VCaP (cell line): ENCODE measurements around the gene RERE.
"Not testable (repeated sequence)": the region's sequence is repeated elsewhere in the genome, so short reads cannot be mapped to it uniquely, and the experiment has no call there.

Experiments
- H3K27ac ChIP-seq: fragments of 450-650 bp; 2 replicates; pipeline ENCODE4 v1.5.1; 2017
- TF ChIP-seq, protein P1 (sequence below): fragments of 450-650 bp; conservative IDR thresholded peaks from 2 replicates; pipeline ENCODE4 v1.5.1; 2017; ENCODE audit warnings: mild to moderate bottlenecking, moderate library complexity

RERE gene

DNA sequence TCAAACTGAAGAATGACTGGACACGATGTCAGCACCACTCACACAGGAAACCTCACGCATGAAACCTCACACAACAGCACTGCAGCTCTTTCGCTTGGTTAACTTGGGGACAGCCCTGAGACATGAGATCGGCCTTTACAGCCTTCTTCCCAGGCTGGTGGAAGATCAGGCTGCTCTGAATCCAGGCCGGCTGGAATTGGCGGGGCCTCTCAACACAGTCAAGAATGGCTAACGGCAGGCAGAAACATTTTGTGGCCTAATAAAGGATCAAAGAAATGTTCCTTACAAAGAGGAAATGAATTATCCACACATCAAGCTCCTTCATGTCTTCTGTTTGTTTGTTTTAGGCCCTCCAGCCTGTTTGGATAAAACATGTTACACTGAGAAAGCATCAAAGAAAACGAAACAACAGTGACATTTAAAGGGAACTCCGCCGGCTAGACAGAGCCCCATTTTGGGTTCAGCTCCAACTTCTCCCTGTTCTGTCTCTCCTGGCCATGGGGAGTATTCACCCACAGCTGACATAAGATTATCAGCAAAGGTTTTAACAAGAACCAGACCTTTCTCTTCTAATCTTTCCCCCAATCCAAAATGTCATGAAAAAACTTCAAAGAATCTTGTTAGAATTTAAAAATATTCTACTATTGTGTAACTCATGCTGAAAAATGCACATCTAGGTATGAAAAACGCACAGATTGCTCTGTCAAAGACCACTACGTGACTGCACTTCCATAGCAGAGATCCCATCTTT lies 368.4 kb downstream of the RERE start:
- TF ChIP-seq, protein P1, sequence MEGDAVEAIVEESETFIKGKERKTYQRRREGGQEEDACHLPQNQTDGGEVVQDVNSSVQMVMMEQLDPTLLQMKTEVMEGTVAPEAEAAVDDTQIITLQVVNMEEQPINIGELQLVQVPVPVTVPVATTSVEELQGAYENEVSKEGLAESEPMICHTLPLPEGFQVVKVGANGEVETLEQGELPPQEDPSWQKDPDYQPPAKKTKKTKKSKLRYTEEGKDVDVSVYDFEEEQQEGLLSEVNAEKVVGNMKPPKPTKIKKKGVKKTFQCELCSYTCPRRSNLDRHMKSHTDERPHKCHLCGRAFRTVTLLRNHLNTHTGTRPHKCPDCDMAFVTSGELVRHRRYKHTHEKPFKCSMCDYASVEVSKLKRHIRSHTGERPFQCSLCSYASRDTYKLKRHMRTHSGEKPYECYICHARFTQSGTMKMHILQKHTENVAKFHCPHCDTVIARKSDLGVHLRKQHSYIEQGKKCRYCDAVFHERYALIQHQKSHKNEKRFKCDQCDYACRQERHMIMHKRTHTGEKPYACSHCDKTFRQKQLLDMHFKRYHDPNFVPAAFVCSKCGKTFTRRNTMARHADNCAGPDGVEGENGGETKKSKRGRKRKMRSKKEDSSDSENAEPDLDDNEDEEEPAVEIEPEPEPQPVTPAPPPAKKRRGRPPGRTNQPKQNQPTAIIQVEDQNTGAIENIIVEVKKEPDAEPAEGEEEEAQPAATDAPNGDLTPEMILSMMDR = no peak
- H3K27ac ChIP-seq = peak overlapping the region; percentile 75

GRCh38 chr1:8448505-8448904 lies 368.9 kb downstream of the RERE start:
- peak overlapping the region; percentile 75 for H3K27ac ChIP-seq

DNA sequence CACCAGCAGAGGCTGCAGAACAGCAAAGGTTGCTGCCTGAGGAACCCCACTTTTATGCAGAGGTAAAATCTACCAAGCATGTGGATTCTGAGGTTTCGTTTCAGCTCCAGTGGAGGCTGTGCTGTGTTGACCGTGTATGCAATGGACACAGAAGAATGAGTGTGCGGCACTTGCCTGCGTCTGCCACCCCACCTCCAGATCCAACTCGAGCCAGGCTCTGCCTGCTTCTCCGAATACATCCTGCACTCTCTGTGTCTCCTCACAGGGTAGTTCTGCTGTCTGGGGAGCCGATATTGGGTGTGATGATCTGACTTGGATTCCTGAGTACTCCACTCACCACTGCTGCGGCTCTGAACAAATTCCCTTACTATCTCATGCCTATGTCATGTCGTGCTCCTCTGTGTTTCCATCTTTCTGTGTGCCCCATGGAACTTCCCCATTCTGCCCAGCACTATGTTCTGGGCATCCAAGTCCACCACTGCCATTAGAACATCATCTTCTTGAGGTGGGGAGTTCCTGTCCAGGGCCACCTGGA lies 369.8 kb downstream of the RERE start:
- H3K27ac ChIP-seq = no peak overlapping the region
- TF ChIP-seq, protein P1 = no peak

DNA sequence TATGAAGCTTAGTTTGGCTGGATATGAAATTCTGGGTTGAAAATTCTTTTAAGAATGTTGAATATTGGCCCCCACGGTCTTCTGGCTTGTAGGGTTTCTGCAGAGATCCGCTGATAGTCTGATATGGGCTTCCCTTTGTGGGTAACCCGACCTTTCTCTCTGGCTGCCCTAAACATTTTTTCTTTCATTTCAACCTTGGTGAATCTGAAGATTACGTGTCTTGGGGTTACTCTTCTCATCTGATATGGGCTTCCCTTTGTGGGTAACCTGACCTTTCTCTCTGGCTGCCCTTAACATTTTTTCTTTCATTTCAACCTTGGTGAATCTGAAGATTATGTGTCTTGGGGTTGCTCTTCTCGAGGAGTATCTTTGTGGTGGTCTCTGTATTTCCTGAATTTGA lies 371.3 kb downstream of the RERE start:
- H3K27ac ChIP-seq = not testable (repeated sequence)

DNA sequence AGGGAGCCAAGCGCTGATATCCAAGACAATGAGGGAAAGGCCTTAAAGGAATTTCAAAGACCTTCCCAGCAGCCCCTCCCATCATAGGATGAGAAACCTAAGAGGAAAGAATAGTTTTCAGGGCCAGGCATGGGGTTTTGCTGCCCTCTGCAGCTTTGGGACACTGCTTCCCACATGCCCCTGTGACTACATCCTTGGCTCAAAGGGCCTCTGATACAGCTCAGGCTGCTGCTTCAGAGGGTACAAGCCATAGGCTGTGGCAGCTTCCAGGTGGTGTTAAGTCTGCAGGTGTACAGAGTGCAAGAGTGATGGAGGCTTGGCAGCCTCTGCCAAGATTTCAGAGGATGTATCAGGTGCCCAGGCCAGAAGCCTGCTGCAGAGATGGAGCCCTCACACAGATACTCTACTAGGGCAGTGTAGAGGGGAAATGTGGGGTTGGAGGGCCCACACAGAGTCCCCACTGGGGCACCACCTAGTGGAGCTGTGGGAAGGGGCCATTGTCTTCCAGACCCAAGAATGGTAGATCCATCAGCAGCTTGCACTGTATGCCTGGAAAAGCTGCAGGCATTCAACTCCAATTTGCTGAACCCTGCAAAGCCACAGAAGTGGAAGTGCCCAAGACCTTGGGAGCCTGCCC lies 373.8 kb downstream of the RERE start:
- TF ChIP-seq, protein P1 = 0 out of 2 replicates have a peak, but pooled peaks have one; percentile 13
- H3K27ac ChIP-seq = no peak overlapping the region

DNA sequence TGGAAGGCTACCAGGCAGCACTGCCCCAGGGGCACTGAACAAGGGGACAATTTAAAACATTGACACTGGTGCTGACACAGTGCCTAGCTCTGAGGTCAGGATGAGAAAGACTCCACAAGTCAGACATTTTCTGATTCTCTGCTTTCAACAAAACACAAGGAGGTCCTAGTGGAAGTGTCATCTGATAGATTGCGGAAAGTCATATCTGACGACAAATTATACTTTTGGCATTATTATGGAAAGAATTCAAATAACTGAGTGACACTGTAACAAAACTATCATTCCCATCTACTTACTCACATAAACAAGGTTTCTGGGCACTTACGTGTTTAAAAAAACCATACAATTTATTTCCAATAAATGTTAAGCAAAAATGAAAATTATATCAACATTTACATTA lies 376.0 kb downstream of the RERE start:
- TF ChIP-seq, protein P1 = no peak

GRCh38 chr1:8439015-8439702 lies 378.3 kb downstream of the RERE start:
- TF ChIP-seq, protein P1 = peak; percentile 42
- peak overlapping the region; percentile 67 for H3K27ac ChIP-seq

More for the DNA sequence above, 376.0 kb downstream of the RERE start:
- peak overlapping the region; percentile 67; the same call in 1 of the 2 replicates for H3K27ac ChIP-seq

DNA sequence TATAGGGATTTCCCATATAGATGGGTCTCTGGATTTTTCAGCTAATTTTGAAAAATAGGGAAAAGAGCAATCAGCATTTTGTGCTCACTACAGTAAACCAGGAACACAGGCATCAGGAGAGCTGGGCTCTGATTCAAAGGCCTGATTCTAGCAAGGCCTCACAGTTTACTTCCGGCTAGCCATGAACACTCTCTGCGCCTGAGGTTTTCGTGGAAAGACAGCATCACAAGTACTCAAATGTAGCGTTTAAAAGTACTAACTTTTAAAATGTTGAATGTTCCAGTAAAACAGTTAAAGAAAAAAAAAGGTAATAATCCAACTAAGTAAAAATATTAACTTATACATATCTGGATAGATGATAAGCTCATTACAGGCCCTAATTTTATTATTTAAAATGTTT lies 379.0 kb downstream of the RERE start:
- H3K27ac ChIP-seq = peak overlapping the region; percentile 67
- TF ChIP-seq, protein P1 = no peak
